ENCODE measurements around the gene TDRKH. TPM values are rescaled to one million over a fixed set of nuclear protein-coding genes. Genes with fewer than 3 reads are reported as not detected.
A peak's percentile ranks its signal among the peaks of the same experiment; 100 is the strongest.

Gene TDRKH
- total and polyA plus RNA-seq, 2 of the 13 experiments (the other 11 are each of a cell fraction or from before 2014, with no cell fraction given) = 3.9 to 5.4 TPM

DNA sequence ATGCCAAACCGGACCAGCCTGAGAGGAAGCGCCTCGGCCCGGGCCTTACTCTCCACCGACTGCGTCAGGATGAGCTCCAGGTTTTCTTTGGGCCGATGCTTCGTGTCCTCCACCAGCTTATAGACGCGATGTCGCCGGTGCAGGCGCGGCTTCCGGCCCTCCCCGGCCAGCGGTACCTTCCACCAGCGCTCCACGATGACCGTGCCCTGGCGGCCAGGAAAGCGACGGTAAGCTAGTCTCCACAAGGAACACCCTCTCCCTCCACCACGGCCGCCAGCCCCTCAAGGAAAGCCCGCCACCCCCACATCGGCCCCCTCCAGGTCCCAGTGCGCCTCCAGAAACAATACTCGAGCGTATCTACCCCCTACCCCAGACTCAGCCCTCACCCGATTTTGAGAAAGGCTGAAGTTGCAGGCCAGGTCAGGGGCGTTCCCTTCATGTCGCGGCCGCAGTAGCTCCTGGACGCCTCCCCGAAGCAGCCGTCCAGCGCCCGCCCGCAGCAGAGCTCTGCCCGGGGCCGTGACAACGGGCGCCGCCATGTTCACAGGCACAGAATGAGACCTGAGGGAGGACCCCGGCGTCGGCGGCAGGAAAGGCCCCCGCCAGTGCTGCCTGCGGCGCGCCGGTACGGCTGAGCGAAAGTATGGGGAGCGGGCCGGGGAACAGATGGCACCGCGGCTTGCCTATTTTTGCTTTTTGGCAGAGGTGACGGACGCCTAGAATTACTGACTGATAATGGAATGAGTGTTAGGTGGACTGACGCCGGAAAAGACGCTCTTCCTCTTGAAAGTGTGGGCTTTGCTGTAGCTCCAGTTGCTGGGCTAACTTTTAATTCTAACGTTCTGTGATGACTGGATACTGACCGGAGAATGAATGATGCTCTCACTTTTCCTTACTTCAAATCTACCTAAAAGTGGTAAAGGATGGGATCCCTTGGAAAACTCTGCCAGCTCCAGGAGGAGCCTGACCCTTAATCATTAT, 27.1 kb downstream of the TDRKH start, which contains the start of gene MRPL9 (continued):
- no peak for TF ChIP-seq ZBTB25 (CRISPR knock-in tag; IDR thresholded peaks at IDR 0.05)
- TF ChIP-seq ATAD3A (CRISPR knock-in tag; IDR thresholded peaks at IDR 0.05) = no peak
- no peak for TF ChIP-seq ZKSCAN5 (CRISPR knock-in tag; IDR thresholded peaks at IDR 0.05)
- TF ChIP-seq ZNF672 (CRISPR knock-in tag; IDR thresholded peaks at IDR 0.05) = no peak
- peak; percentile 55 for TF ChIP-seq DBP (CRISPR knock-in tag; IDR thresholded peaks at IDR 0.05; ENCODE audit: not compliant biosample characterization)
- TF ChIP-seq ARID2 (CRISPR knock-in tag; IDR thresholded peaks at IDR 0.05; ENCODE audit: borderline replicate concordance) = peak; percentile 97
- peak; percentile 88 for TF ChIP-seq SAP130 (CRISPR knock-in tag; IDR thresholded peaks at IDR 0.05; ENCODE audit: low read depth)
- TF ChIP-seq HDAC1 (CRISPR knock-in tag; IDR thresholded peaks at IDR 0.05) = peak; percentile 98
- no peak for TF ChIP-seq TCF7 (IDR thresholded peaks at IDR 0.05; ENCODE audit: low read depth)
- TF ChIP-seq, protein P1, sequence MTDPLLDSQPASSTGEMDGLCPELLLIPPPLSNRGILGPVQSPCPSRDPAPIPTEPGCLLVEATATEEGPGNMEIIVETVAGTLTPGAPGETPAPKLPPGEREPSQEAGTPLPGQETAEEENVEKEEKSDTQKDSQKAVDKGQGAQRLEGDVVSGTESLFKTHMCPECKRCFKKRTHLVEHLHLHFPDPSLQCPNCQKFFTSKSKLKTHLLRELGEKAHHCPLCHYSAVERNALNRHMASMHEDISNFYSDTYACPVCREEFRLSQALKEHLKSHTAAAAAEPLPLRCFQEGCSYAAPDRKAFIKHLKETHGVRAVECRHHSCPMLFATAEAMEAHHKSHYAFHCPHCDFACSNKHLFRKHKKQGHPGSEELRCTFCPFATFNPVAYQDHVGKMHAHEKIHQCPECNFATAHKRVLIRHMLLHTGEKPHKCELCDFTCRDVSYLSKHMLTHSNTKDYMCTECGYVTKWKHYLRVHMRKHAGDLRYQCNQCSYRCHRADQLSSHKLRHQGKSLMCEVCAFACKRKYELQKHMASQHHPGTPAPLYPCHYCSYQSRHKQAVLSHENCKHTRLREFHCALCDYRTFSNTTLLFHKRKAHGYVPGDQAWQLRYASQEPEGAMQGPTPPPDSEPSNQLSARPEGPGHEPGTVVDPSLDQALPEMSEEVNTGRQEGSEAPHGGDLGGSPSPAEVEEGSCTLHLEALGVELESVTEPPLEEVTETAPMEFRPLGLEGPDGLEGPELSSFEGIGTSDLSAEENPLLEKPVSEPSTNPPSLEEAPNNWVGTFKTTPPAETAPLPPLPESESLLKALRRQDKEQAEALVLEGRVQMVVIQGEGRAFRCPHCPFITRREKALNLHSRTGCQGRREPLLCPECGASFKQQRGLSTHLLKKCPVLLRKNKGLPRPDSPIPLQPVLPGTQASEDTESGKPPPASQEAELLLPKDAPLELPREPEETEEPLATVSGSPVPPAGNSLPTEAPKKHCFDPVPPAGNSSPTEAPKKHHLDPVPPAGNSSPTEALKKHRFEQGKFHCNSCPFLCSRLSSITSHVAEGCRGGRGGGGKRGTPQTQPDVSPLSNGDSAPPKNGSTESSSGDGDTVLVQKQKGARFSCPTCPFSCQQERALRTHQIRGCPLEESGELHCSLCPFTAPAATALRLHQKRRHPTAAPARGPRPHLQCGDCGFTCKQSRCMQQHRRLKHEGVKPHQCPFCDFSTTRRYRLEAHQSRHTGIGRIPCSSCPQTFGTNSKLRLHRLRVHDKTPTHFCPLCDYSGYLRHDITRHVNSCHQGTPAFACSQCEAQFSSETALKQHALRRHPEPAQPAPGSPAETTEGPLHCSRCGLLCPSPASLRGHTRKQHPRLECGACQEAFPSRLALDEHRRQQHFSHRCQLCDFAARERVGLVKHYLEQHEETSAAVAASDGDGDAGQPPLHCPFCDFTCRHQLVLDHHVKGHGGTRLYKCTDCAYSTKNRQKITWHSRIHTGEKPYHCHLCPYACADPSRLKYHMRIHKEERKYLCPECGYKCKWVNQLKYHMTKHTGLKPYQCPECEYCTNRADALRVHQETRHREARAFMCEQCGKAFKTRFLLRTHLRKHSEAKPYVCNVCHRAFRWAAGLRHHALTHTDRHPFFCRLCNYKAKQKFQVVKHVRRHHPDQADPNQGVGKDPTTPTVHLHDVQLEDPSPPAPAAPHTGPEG (CRISPR knock-in tag; IDR thresholded peaks at IDR 0.05) = peak; percentile 96
- no peak for TF ChIP-seq ZSCAN22 (CRISPR knock-in tag; IDR thresholded peaks at IDR 0.05)
- TF ChIP-seq RAD21 (CRISPR knock-in tag; IDR thresholded peaks at IDR 0.05) = no peak
- 0 out of 2 replicates have a peak, but pooled peaks have one; percentile 69 for TF ChIP-seq ZIK1 (CRISPR knock-in tag; IDR thresholded peaks at IDR 0.05; ENCODE audit: borderline replicate concordance, low read depth)
- peak; percentile 91 for TF ChIP-seq POLR2G (IDR thresholded peaks at IDR 0.05; ENCODE audit: low read depth, low read length)
- TF ChIP-seq ZNF441 (CRISPR knock-in tag; IDR thresholded peaks at IDR 0.05; ENCODE audit: borderline replicate concordance) = peak; percentile 56; the same call in 1 of the 2 replicates
- 0 out of 2 replicates have a peak, but pooled peaks have one; percentile 65 for TF ChIP-seq ZNF563 (CRISPR knock-in tag; IDR thresholded peaks at IDR 0.05)
